Melanocyte of skin (primary cell): ENCODE data around the gene PCDHB1. TPM values are rescaled to one million over a fixed set of nuclear protein-coding genes. Genes with fewer than 3 reads are reported as not detected.

Experiments
- total RNA-seq, 2 donors: library from RNA; depleted of rRNA; stranded (reverse); fragments of >200 nt; gene quantifications; 2 replicates each; pipeline ENCODE4 v1.2.3, GENCODE V29; 2012

PCDHB1 gene
- total RNA-seq = not detected

GRCh38 chr5:141050622-141051520 is at the start of gene PCDHB1:
TSS of gene PCDHB1 (plus strand) at chr5:141051374. CDS start at chr5:141051471, 97 bp downstream.

GRCh38 chr5:141094481-141095262 is 43.5 kb downstream of the PCDHB1 start, which contains the start of gene PCDHB2:
TSS of gene PCDHB2 (plus strand) at chr5:141094615. CDS start at chr5:141094791, 176 bp downstream.

GRCh38 chr5:141100243-141100805 is 49.1 kb downstream of the PCDHB1 start, which contains the start of gene PCDHB3:
TSS of gene PCDHB3 (plus strand) at chr5:141100473. CDS start at chr5:141100650, 177 bp downstream.

Other genes with a start within 250 kb of the PCDHB1 start
- under 1 TPM; under 0.01 TPM for gene PCDHA4, start 244.3 kb upstream of the PCDHB1 start, total RNA-seq
- gene PCDHA5, start 229.8 kb upstream of the PCDHB1 start, total RNA-seq = under 1 TPM; under 0.01 TPM
- gene PCDHA6, start 223.4 kb upstream of the PCDHB1 start, total RNA-seq = under 1 TPM in 1 of 2 donors, not detected in 1; 0.34 TPM
- gene PCDHA7, start 217.1 kb upstream of the PCDHB1 start, total RNA-seq = not detected
- gene PCDHA8, start 210.2 kb upstream of the PCDHB1 start, total RNA-seq = not detected
- not detected for gene PCDHA9, start 203.0 kb upstream of the PCDHB1 start, total RNA-seq
- gene PCDHA10, start 195.5 kb upstream of the PCDHB1 start, total RNA-seq = under 1 TPM in 1 of 2 donors, not detected in 1; 0.69 TPM
- gene PCDHA11, start 182.4 kb upstream of the PCDHB1 start, total RNA-seq = under 1 TPM in 1 of 2 donors, not detected in 1; under 0.01 TPM
- gene PCDHA12, start 176.1 kb upstream of the PCDHB1 start, total RNA-seq = not detected
- under 1 TPM in 1 of 2 donors, not detected in 1; under 0.01 TPM for gene PCDHA13, start 169.2 kb upstream of the PCDHB1 start, total RNA-seq
- gene PCDHAC1, start 125.1 kb upstream of the PCDHB1 start, total RNA-seq = under 1 TPM in 1 of 2 donors, not detected in 1; 0.34 TPM
- gene PCDHAC2, start 84.9 kb upstream of the PCDHB1 start, total RNA-seq = under 1 TPM in 1 of 2 donors, not detected in 1; 0.69 TPM
- gene PCDHB2, start 43.2 kb downstream of the PCDHB1 start, total RNA-seq = under 1 TPM; under 0.01 to 0.34 TPM
- under 1 TPM in 1 of 2 donors, not detected in 1; under 0.01 TPM for gene PCDHB3, start 49.1 kb downstream of the PCDHB1 start, total RNA-seq
- gene PCDHB4, start 70.4 kb downstream of the PCDHB1 start, total RNA-seq = under 1 TPM in 1 of 2 donors, not detected in 1; 0.69 TPM
- gene PCDHB5, start 83.8 kb downstream of the PCDHB1 start, total RNA-seq = under 1 TPM in 1 of 2 donors, not detected in 1; 0.69 TPM
- gene PCDHB6, start 98.7 kb downstream of the PCDHB1 start, total RNA-seq = not detected
- gene PCDHB7, start 121.3 kb downstream of the PCDHB1 start, total RNA-seq = under 1 TPM; under 0.01 TPM
- under 1 TPM in 1 of 2 donors, not detected in 1; under 0.01 TPM for gene PCDHB8, start 126.4 kb downstream of the PCDHB1 start, total RNA-seq
- not detected for gene PCDHB16, start 131.0 kb downstream of the PCDHB1 start, total RNA-seq
- gene PCDHB9, start 135.8 kb downstream of the PCDHB1 start, total RNA-seq = under 1 TPM in 1 of 2 donors, not detected in 1; under 0.01 TPM
- under 1 TPM in 1 of 2 donors, not detected in 1; under 0.01 TPM for gene PCDHB10, start 141.0 kb downstream of the PCDHB1 start, total RNA-seq
- not detected for gene PCDHB11, start 148.3 kb downstream of the PCDHB1 start, total RNA-seq
- under 1 TPM in 1 of 2 donors, not detected in 1; under 0.01 TPM for gene PCDHB12, start 157.3 kb downstream of the PCDHB1 start, total RNA-seq
- gene PCDHB13, start 162.5 kb downstream of the PCDHB1 start, total RNA-seq = under 1 TPM; under 0.01 to 0.34 TPM
- gene PCDHB14, start 172.0 kb downstream of the PCDHB1 start, total RNA-seq = under 1 TPM in 1 of 2 donors, not detected in 1; under 0.01 TPM
- gene PCDHB15, start 194.0 kb downstream of the PCDHB1 start, total RNA-seq = not detected